Hindlimb muscle (tissue), 1 donor: Measurements from ENCODE around the gene PAX5. TPM values are rescaled to one million over a fixed set of nuclear protein-coding genes. Genes with fewer than 3 reads are reported as not detected.

Experiments used
- DNase-seq: peaks from one replicate; pipeline ENCODE4 v3.0.0-alpha.2; 2013
- polyA plus RNA-seq: library from polyadenylated mRNA; unstranded; fragments of 120-200 nt; gene quantifications from one replicate; pipeline ENCODE4 v1.2.1, GENCODE V29; 2013; ENCODE audit not compliant: insufficient read length

Gene PAX5
- polyA plus RNA-seq, 1 donor: 0.21 TPM

- DNase-seq: no peak
Observed at GRCh38 chr9:36797471-36798220, 236.4 kb downstream of the PAX5 start.

- no peak for DNase-seq
Observed at GRCh38 chr9:36796671-36797419, 237.2 kb downstream of the PAX5 start.

- DNase-seq: no peak
Observed at GRCh38 chr9:36794461-36794860, 239.6 kb downstream of the PAX5 start.

GRCh38 chr9:36793277-36793676 is 240.8 kb downstream of the PAX5 start:
- DNase-seq: no peak

- DNase-seq: no peak
Observed at GRCh38 chr9:36791222-36791950, 242.7 kb downstream of the PAX5 start.

- DNase-seq: no peak
Observed at GRCh38 chr9:36789886-36790285, 244.2 kb downstream of the PAX5 start.

- no peak for DNase-seq
Observed at GRCh38 chr9:36788534-36788933, 245.5 kb downstream of the PAX5 start.

GRCh38 chr9:36787709-36788108 is 246.4 kb downstream of the PAX5 start:
- DNase-seq: no peak

Other genes with a start within 250 kb of the PAX5 start
- gene ZCCHC7, start 86.3 kb upstream of the PAX5 start, polyA plus RNA-seq: 11.0 TPM